Prostate gland (tissue), 2 donors: Measurements from ENCODE around the gene CREBL2. TPM values are rescaled to one million over a fixed set of nuclear protein-coding genes. Genes with fewer than 3 reads are reported as not detected.
"Not testable (repeated sequence)": the region's sequence is repeated elsewhere in the genome, so short reads cannot be mapped to it uniquely, and the experiment has no call there.

Experiments used
- DNase-seq: peaks from one replicate; pipeline ENCODE4 v3.0.0-alpha.2; 2019; ENCODE audit warnings: low spot score
- H3K27ac ChIP-seq, 2 donors: fragments of 200-600 bp; sonication (generic); 2 replicates each; pipeline ENCODE4 v1.5.1; 2017 to 2019
- H3K27me3 ChIP-seq: fragments of 200-600 bp; sonication (generic); replicated peaks from 2 replicates; pipeline ENCODE4 v1.5.1; 2019; ENCODE audit not compliant: insufficient read depth
- H3K36me3 ChIP-seq, 2 donors: fragments of 200-600 bp; sonication (generic); 1 replicate in 1 of 2; 2 replicates in 1 of 2; pipeline versions ENCODE4 v1.5.1 to v1.8.1; 2017 to 2019
- H3K4me1 ChIP-seq: fragments of 200-600 bp; sonication (generic); replicated peaks from 2 replicates; pipeline ENCODE4 v1.5.1; 2019
- H3K4me3 ChIP-seq, 2 donors: fragments of 200-600 bp; sonication (generic); 2 replicates each; pipeline ENCODE4 v1.5.1; 2017 to 2019
- H3K9me3 ChIP-seq: fragments of 200-600 bp; sonication (generic); 2 replicates; pipeline ENCODE4 v1.5.1; 2017
- POLR2A ChIP-seq: fragments of 450-650 bp; IDR thresholded peaks from one replicate; pipeline ENCODE4 v1.6.1; 2016; ENCODE audit warnings: antibody characterized with exemption, mild to moderate bottlenecking
- POLR2AphosphoS5 ChIP-seq: sonication (generic); formaldehyde crosslinking; IDR thresholded peaks from one replicate; pipeline ENCODE4 v1.6.1; 2017; ENCODE audit warnings: antibody characterized with exemption
- WGBS: methylation state at CpG from one replicate; pipeline ENCODE4 v1.1.5; 2018; 5-methylcytosine and 5-hydroxymethylcytosine counted together
- intact Hi-C: fragments of 100-400 bp; cut with DNase I; formaldehyde crosslinking; loops from one replicate; pipeline ENCODE4 v1.14.2; 2022
- total RNA-seq, 2 donors: library from RNA; depleted of rRNA; stranded (reverse); fragments of >200 nt; gene quantifications; one replicate each; pipeline ENCODE4 v1.1.0, GENCODE V29; 2016
- TF ChIP-seq, protein P1 (sequence below), 4 experiments: fragments of 200-600 bp in 2 of 4; fragments of 450-650 bp in 2 of 4; sonication (generic) in 2 of 4; IDR thresholded peaks; 1 replicate in 3 of 4; 2 replicates in 1 of 4; pipeline ENCODE4 v1.5.1; 2016 to 2019; ENCODE audit warnings: antibody characterized with exemption in 4 of 4, mild to moderate bottlenecking in 2 of 4, moderate library complexity in 2 of 4

The CREBL2 gene
- total RNA-seq, 2 donors from 2014 or later, result 48.1 to 59.8 TPM

DNA sequence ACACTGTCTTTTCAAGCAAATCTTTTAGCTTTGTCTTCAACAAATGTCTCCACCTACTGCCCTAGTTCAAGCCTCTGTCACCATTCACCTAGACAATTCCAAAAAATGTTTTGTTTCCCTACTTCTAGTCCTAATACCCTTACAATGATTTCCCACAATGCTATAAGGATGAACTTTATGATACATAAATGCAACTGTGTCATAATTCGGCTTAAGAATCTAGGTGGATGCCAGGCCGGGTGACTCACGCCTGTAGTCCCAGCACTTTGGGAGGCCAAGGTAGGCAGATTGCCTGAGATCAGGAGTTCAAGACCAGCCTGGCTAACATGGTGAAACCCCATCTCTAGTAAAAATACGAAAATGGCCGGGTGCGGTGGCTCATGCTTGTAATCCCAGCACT lies 20.7 kb upstream of the CREBL2 start:
- Histone ChIP-seq H3K27ac (no peak overlapping the region), H3K4me1 (peaks cover 11% of the 10 kb centered on the region), H3K36me3 (no peaks in the 10 kb centered on the region), H3K27me3 (no peaks in the 10 kb centered on the region), H3K9me3 (no peaks in the 10 kb centered on the region), H3K4me3 (no peak overlapping the region)
- TF ChIP-seq, protein P1, sequence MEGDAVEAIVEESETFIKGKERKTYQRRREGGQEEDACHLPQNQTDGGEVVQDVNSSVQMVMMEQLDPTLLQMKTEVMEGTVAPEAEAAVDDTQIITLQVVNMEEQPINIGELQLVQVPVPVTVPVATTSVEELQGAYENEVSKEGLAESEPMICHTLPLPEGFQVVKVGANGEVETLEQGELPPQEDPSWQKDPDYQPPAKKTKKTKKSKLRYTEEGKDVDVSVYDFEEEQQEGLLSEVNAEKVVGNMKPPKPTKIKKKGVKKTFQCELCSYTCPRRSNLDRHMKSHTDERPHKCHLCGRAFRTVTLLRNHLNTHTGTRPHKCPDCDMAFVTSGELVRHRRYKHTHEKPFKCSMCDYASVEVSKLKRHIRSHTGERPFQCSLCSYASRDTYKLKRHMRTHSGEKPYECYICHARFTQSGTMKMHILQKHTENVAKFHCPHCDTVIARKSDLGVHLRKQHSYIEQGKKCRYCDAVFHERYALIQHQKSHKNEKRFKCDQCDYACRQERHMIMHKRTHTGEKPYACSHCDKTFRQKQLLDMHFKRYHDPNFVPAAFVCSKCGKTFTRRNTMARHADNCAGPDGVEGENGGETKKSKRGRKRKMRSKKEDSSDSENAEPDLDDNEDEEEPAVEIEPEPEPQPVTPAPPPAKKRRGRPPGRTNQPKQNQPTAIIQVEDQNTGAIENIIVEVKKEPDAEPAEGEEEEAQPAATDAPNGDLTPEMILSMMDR (IDR thresholded peaks at IDR 0.05), result no peak
- TF ChIP-seq POLR2AphosphoS5 (no peak), POLR2A (no peak)
- DNase-seq, result no peak
- intact Hi-C loops, result no loop called here
- 93% methylated on average over 6 of the region's 6 CpGs for WGBS

DNA sequence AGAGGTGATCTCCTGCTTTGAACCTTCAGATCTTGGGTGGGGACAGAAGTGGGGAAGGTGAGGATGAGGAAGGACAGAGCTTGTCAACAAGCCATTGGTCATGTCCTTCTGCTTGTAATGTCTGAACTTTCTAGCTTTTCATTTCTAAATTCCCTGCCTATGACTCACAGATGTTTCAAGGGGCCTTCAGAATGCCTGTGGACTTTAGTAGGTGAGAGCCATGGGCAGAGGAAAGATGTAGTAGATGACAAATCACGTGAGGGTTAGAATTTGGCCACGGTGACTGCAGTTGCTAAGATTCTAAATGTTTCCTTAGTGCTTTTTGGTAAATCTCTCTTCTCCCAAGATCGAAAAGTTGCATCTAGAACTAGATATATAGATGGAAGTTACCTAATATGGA lies 18.7 kb upstream of the CREBL2 start:
- 72% methylated on average over 3 of the region's 3 CpGs for whole genome bisulfite sequencing

DNA sequence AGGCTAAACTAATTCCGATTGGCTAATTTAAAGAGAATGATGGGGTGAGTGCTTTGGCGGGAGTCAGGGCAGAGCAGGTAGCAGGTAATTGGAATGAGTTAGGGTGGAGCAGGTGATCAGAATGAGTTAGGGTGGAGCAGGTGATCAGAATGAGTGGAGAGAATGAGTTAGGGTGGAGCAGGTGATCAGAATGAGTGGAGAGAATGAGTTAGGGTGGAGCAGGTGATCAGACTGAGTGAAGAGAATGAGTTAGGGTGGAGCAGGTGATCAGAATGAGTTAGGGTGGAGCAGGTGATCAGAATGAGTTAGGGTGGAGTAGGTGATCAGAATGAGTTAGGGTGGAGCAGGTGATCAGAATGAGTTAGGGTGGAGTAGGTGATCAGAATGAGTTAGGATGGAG lies 15.7 kb upstream of the CREBL2 start:
- H3K27ac ChIP-seq, H3K9me3 ChIP-seq, DNase-seq, H3K36me3 ChIP-seq, H3K4me3 ChIP-seq, H3K27me3 ChIP-seq, intact Hi-C loops, H3K4me1 ChIP-seq: not testable (repeated sequence)
- 97% methylated on average over 2 of the region's 2 CpGs for WGBS

More for the DNA sequence above, 18.7 kb upstream of the CREBL2 start:
- TF ChIP-seq POLR2AphosphoS5 (no peak), POLR2A (no peak)
- TF ChIP-seq, protein P1 (IDR thresholded peaks at IDR 0.05), result no peak
- no peak for DNase-seq
- peaks cover 2% of the 10 kb centered on the region for H3K4me1 ChIP-seq
- H3K9me3 ChIP-seq, result no peaks in the 10 kb centered on the region
- H3K4me3 ChIP-seq, result no peak overlapping the region
- intact Hi-C loops, result no loop called here
- no peaks in the 10 kb centered on the region for H3K36me3 ChIP-seq
- H3K27ac ChIP-seq, result peak overlapping the region in 1 of 2 donors; percentile 30
- no peaks in the 10 kb centered on the region for H3K27me3 ChIP-seq

DNA sequence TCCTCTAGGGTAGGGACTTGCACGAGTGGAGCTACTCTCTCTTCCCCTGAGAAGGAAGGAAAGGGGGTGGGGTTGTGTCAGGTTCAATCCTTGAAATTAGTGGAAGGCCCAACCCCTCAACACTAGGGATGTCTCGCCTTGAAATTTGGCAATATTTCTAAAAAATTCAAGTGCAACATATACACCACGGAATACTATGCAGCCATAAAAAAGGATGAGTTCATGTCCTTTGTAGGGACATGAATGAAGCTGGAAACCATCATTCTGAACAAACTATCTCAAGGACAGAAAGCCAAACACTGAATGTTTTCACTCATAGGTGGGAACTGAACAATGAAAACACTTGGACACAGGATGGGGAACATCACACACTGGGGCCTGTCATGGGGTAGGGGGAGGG lies 15.1 kb upstream of the CREBL2 start:
- 86% methylated on average over 3 of the region's 3 CpGs for WGBS
- H3K9me3 ChIP-seq, H3K4me1 ChIP-seq, H3K4me3 ChIP-seq, H3K36me3 ChIP-seq, H3K27me3 ChIP-seq, H3K27ac ChIP-seq, intact Hi-C loops, DNase-seq: not testable (repeated sequence)

DNA sequence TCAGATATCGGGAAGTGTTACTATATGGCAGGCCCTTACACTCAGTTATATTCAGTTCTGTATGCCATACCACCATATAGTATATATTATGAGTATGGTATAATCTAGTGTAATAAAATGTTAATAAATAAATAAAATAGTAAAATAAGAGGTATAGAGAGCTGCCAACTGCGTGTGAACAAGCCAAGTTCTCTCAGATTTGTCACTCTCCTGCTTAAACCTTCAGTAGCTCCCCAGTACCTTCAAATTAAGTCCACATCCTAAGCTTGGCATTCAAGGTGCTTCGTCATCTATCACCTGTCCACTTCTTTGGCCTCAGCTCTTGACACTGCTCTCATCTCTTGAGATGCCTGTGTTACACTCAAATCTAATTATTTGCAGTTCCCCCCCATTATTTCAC lies 12.8 kb upstream of the CREBL2 start:
- H3K27me3 ChIP-seq, result no peaks in the 10 kb centered on the region
- H3K4me1 ChIP-seq, result peaks cover 4% of the 10 kb centered on the region
- DNase-seq, result no peak
- TF ChIP-seq POLR2A (no peak), POLR2AphosphoS5 (no peak)
- TF ChIP-seq, protein P1 (IDR thresholded peaks at IDR 0.05), result no peak
- H3K27ac ChIP-seq, result peak overlapping the region in 1 of 2 donors; percentile 64
- intact Hi-C loops, result no loop called here
- WGBS, result 83% methylated on average over 3 of the region's 3 CpGs
- H3K4me3 ChIP-seq, result no peak overlapping the region
- no peaks in the 10 kb centered on the region for H3K9me3 ChIP-seq
- H3K36me3 ChIP-seq, result no peaks in the 10 kb centered on the region

DNA sequence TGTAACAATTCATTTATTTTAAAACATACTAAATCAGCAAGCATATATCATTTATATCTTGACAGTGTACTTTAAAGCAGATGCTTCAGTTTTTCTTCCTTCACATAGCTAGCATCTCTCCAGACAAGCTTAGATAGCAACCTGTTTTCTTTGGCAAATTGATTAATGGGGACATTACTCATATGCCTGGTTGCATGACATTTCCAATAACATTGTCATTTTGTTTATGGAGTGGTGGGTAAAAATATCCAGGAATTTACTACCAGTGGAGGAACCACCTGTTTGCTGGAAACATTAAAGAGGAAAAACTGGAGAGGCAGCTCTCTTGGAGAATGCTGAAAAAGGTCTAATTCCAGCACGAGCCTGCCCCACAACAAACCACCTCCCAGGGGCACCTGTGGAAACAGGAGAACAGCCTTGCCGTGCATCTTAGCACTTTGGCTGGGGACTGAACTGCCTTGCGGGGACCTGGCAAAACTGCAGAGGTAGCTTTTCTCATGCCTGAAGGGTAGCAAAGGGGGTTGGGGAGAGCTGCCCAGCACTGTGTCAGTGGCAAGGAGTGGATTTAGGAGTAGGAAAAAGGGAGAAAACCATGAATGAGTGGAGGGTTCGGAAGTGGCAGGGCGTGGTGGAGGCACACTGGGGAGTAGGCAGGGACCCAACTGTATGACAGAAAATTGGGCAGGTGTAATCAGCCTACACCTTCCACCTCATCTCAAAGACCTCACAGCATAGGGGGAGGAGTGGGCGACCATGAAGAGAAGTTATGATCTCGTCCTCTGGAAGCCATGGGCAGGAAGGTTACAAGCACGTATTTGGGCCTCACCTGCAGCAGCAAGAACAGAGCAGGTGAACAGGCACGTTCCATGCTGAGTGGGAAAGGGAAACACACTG lies 11.7 kb upstream of the CREBL2 start:
- Histone ChIP-seq H3K4me1 (peaks cover 4% of the 10 kb centered on the region), H3K9me3 (no peaks in the 10 kb centered on the region), H3K27me3 (no peaks in the 10 kb centered on the region), H3K4me3 (no peak overlapping the region), H3K27ac (peak overlapping the region; percentile 7 to 64), H3K36me3 (no peaks in the 10 kb centered on the region)
- DNase-seq, result peak; percentile 25
- intact Hi-C loops, result no loop called here
- 57% methylated on average over 9 of the region's 9 CpGs for WGBS
- TF ChIP-seq, protein P1 (IDR thresholded peaks at IDR 0.05), result no peak
- TF ChIP-seq POLR2A, result no peak
- TF ChIP-seq POLR2AphosphoS5, result peak; percentile 66
